NB4 (cell line): ENCODE measurements around the gene NOTCH3.

Experiments used
- CTCF ChIP-seq: IDR thresholded peaks from one replicate; pipeline ENCODE4 v1.5.1; 2012; ENCODE audit warnings: low read depth, low read length
- MYC ChIP-seq: IDR thresholded peaks from 2 replicates; pipeline ENCODE4 v1.6.1; 2011; ENCODE audit warnings: low read depth, low read length
- POLR2A ChIP-seq: IDR thresholded peaks from 2 replicates; pipeline ENCODE4 v1.6.1; 2011; ENCODE audit warnings: mild to moderate bottlenecking; ENCODE audit not compliant: insufficient read length; ENCODE audit errors: extremely low read depth
- TF ChIP-seq, protein P1 (sequence below): IDR thresholded peaks from 2 replicates; pipeline ENCODE4 v1.6.1; 2011; ENCODE audit warnings: low read depth, low read length

DNA sequence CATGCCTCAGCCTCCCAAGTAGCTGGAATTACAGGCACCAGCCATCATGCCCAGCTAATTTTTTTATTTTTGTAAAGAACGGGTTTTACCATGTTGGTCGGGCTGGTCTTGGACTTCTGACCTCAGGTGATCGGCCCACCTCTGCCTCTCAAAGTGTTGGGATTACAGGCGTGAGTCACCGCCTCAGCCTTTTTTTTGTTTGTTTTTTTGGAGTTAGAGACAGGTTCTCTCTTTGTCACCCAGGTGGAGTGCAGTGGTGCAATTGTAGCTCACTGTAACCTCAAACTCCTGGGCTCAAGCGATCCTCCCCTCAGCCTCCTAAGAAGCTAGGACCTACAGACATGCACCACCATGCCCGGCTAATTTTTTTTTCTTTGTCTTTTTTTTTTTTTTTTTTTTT, 15.6 kb upstream of the NOTCH3 start:
- no peak for TF ChIP-seq CTCF
- TF ChIP-seq, protein P1, sequence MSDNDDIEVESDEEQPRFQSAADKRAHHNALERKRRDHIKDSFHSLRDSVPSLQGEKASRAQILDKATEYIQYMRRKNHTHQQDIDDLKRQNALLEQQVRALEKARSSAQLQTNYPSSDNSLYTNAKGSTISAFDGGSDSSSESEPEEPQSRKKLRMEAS, result no peak
- TF ChIP-seq POLR2A, result no peak
- no peak for TF ChIP-seq MYC
